Measurements from ENCODE around the gene TYK2. TPM values are rescaled to one million over a fixed set of nuclear protein-coding genes. Genes with fewer than 3 reads are reported as not detected.

The TYK2 gene
- total and polyA plus RNA-seq, 9 of the 15 experiments (the other 6 are each of a cell fraction or from before 2014, with no cell fraction given) = 15.0 to 182 (median 85.9) TPM

DNA sequence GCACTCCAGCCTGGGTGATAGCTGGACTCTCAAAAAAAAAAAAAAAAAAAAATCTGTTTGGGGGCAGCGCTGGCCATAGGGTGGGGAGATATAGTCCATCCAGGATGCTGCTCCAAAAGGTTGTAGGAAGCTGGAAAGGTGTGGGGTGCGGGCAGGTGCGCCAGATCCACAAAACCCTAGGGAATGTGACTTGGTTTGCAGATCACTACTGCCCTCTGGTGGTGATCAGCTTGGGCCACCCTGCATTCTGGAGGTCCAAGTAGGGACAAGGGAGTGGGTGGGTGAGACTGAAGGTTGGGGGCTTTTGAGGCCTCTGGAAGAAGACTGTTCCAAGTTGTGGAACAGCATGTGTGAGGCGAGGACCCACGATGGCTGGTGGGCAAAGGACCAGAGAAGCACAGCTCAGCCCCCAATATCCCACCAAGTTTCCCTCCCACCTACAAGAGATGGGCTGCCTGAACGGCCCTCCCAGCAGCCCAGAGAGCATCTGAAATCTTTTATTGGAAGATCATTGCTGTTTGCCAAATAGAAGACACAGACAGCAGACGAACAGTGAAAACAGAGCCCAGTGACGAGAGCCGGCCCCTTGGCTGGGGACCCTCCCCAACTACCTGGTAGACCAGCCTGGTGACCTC is 10.4 kb upstream of the TYK2 start (continued):
- TF ChIP-seq ZNF253 (CRISPR knock-in tag; conservative IDR thresholded peaks at IDR 0.05) = no peak
- TF ChIP-seq, protein P1, sequence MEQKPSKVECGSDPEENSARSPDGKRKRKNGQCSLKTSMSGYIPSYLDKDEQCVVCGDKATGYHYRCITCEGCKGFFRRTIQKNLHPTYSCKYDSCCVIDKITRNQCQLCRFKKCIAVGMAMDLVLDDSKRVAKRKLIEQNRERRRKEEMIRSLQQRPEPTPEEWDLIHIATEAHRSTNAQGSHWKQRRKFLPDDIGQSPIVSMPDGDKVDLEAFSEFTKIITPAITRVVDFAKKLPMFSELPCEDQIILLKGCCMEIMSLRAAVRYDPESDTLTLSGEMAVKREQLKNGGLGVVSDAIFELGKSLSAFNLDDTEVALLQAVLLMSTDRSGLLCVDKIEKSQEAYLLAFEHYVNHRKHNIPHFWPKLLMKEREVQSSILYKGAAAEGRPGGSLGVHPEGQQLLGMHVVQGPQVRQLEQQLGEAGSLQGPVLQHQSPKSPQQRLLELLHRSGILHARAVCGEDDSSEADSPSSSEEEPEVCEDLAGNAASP (IDR thresholded peaks at IDR 0.05) = no peak
- TF ChIP-seq ZNF140 (CRISPR knock-in tag; IDR thresholded peaks at IDR 0.05) = no peak
- TF ChIP-seq, protein P2, sequence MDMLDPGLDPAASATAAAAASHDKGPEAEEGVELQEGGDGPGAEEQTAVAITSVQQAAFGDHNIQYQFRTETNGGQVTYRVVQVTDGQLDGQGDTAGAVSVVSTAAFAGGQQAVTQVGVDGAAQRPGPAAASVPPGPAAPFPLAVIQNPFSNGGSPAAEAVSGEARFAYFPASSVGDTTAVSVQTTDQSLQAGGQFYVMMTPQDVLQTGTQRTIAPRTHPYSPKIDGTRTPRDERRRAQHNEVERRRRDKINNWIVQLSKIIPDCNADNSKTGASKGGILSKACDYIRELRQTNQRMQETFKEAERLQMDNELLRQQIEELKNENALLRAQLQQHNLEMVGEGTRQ (CRISPR knock-in tag; IDR thresholded peaks at IDR 0.05) = no peak
- TF ChIP-seq ZNF217 (CRISPR knock-in tag; IDR thresholded peaks at IDR 0.05) = no peak
- TF ChIP-seq ZBTB12 (CRISPR knock-in tag; IDR thresholded peaks at IDR 0.05) = no peak
- TF ChIP-seq BHLHE40 (IDR thresholded peaks at IDR 0.05; ENCODE audit: low read length) = 0 out of 2 replicates have a peak, but pooled peaks have one; percentile 11
- TF ChIP-seq, protein P3, sequence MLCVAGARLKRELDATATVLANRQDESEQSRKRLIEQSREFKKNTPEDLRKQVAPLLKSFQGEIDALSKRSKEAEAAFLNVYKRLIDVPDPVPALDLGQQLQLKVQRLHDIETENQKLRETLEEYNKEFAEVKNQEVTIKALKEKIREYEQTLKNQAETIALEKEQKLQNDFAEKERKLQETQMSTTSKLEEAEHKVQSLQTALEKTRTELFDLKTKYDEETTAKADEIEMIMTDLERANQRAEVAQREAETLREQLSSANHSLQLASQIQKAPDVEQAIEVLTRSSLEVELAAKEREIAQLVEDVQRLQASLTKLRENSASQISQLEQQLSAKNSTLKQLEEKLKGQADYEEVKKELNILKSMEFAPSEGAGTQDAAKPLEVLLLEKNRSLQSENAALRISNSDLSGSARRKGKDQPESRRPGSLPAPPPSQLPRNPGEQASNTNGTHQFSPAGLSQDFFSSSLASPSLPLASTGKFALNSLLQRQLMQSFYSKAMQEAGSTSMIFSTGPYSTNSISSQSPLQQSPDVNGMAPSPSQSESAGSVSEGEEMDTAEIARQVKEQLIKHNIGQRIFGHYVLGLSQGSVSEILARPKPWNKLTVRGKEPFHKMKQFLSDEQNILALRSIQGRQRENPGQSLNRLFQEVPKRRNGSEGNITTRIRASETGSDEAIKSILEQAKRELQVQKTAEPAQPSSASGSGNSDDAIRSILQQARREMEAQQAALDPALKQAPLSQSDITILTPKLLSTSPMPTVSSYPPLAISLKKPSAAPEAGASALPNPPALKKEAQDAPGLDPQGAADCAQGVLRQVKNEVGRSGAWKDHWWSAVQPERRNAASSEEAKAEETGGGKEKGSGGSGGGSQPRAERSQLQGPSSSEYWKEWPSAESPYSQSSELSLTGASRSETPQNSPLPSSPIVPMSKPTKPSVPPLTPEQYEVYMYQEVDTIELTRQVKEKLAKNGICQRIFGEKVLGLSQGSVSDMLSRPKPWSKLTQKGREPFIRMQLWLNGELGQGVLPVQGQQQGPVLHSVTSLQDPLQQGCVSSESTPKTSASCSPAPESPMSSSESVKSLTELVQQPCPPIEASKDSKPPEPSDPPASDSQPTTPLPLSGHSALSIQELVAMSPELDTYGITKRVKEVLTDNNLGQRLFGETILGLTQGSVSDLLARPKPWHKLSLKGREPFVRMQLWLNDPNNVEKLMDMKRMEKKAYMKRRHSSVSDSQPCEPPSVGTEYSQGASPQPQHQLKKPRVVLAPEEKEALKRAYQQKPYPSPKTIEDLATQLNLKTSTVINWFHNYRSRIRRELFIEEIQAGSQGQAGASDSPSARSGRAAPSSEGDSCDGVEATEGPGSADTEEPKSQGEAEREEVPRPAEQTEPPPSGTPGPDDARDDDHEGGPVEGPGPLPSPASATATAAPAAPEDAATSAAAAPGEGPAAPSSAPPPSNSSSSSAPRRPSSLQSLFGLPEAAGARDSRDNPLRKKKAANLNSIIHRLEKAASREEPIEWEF (CRISPR knock-in tag; IDR thresholded peaks at IDR 0.05) = no peak
- no peak for TF ChIP-seq ZNF408 (CRISPR knock-in tag; IDR thresholded peaks at IDR 0.05; ENCODE audit: low read depth)
- no peak for TF ChIP-seq MNT (conservative IDR thresholded peaks at IDR 0.05)
- no peak for TF ChIP-seq TRIM24 (IDR thresholded peaks at IDR 0.05)
- TF ChIP-seq BACH1 (tag; IDR thresholded peaks at IDR 0.05) = no peak
- peak; percentile 23 for TF ChIP-seq POLR2B (IDR thresholded peaks at IDR 0.05; ENCODE audit: low read depth, partially characterized antibody)
- TF ChIP-seq MCM5 (IDR thresholded peaks at IDR 0.05; ENCODE audit: low read depth) = no peak
- TF ChIP-seq ZNF12 (CRISPR knock-in tag; IDR thresholded peaks at IDR 0.05) = no peak
- TF ChIP-seq TCF7 (IDR thresholded peaks at IDR 0.05; ENCODE audit: borderline replicate concordance) = no peak
- TF ChIP-seq CREB3 (tag; conservative IDR thresholded peaks at IDR 0.05; ENCODE audit: low read depth) = no peak

Measured in K562 (cell line).